Measurements from ENCODE around the gene SLF1.

- TF ChIP-seq CTCF (IDR thresholded peaks at IDR 0.05) (no peak), POLR2A (IDR thresholded peaks at IDR 0.05) (no peak)
Measured at GRCh38 chr5:94595281-94595840, 23.1 kb upstream of the SLF1 start.

Measured in testis (tissue), 2 donors.